Tibial nerve (tissue), 4 donors: ENCODE measurements around the gene RPS25.

ENCODE experiments used
- EP300 ChIP-seq, 2 donors: sonication (generic); formaldehyde crosslinking; IDR thresholded peaks; one replicate each; pipeline ENCODE4 v1.6.1; 2017; ENCODE audit warnings: antibody characterized with exemption in 2 of 2, mild to moderate bottlenecking in 1 of 2
- POLR2A ChIP-seq, 2 donors: fragments of 450-650 bp; IDR thresholded peaks; one replicate each; pipeline ENCODE4 v1.6.1; 2017; ENCODE audit warnings: antibody characterized with exemption in 2 of 2, mild to moderate bottlenecking in 2 of 2, moderate library complexity in 2 of 2
- TF ChIP-seq, protein P1 (sequence below), 5 experiments: fragments of 200-600 bp in 3 of 5; fragments of 450-650 bp in 2 of 5; sonication (generic) in 3 of 5; IDR thresholded peaks; one replicate each; pipeline ENCODE4 v1.5.1; 2016 to 2019; ENCODE audit warnings: antibody characterized with exemption in 5 of 5, mild to moderate bottlenecking in 3 of 5, moderate library complexity in 2 of 5

DNA sequence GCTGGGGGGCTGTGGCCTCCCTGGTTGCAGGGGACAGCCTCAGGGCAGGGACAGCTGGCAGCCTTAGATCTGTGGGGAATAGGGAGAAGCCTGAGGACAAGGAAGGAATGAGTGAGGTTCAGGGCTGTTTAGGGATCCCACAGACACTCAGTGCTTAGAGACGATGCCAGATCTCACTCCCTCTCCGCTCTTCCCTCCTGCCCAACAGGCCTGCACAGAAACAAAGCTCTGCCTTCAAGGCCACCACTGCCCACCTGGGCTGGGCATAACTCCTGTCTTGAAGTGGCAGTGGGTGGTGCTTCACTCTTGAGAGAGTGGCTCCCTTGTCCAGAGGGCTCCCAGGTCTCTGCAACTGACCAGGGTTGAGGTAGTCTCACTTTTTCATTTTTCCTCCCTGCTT is 33.3 kb downstream of the RPS25 start:
- TF ChIP-seq, protein P1, sequence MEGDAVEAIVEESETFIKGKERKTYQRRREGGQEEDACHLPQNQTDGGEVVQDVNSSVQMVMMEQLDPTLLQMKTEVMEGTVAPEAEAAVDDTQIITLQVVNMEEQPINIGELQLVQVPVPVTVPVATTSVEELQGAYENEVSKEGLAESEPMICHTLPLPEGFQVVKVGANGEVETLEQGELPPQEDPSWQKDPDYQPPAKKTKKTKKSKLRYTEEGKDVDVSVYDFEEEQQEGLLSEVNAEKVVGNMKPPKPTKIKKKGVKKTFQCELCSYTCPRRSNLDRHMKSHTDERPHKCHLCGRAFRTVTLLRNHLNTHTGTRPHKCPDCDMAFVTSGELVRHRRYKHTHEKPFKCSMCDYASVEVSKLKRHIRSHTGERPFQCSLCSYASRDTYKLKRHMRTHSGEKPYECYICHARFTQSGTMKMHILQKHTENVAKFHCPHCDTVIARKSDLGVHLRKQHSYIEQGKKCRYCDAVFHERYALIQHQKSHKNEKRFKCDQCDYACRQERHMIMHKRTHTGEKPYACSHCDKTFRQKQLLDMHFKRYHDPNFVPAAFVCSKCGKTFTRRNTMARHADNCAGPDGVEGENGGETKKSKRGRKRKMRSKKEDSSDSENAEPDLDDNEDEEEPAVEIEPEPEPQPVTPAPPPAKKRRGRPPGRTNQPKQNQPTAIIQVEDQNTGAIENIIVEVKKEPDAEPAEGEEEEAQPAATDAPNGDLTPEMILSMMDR (IDR thresholded peaks at IDR 0.05) = no peak
- no peak for TF ChIP-seq EP300 (IDR thresholded peaks at IDR 0.05)
- no peak for TF ChIP-seq POLR2A (IDR thresholded peaks at IDR 0.05)
